NCI-H146 treated with DMSO at 0.1 percent for 48 hours (cell line): ENCODE results near the gene SMYD3.

Source experiments
- DNase-seq: peaks from one replicate; lab custom pipeline; 2025; ENCODE audit not compliant: unreplicated experiment; lab: John Stamatoyannopoulos, UW

Gene SMYD3

DNA sequence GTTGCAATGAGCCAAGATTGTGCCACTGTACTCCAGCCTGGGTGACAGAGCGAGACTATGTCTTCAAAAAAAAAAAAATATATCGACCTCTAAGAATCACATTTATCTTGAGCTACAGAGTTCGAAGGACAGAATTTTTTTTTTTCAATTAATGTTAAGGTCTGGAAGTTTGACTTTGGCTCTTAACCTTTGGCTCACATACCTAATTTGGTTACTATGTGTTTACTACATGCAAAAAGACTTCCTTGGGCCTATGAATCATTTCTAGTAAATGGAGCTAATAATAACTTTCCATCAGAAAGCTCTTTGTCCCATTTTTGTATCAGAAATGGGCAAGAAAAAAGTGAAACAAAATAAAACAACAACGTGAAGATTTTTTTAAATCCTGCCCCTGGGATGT is 351.2 kb downstream of the SMYD3 start:
- no peak for DNase-seq

DNA sequence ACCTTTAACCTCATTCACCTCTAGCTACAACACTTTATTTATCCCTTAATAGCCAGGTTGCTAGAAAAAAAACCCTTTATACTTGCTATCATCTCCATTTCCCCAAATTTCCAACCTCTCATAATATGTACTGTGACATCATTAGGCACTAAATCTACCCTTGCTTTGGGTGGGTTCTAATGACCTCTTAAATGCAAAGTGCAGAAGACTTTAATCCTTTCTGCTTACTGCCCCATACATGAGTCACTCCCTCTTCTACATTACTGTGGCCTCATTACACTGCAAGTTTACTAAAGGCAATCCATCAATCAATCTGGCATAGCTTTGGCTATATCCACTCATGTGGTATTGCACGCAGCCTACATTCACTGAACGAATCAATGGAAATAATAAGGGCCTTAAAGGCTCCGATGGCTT is 353.3 kb downstream of the SMYD3 start:
- DNase-seq: no peak

DNA sequence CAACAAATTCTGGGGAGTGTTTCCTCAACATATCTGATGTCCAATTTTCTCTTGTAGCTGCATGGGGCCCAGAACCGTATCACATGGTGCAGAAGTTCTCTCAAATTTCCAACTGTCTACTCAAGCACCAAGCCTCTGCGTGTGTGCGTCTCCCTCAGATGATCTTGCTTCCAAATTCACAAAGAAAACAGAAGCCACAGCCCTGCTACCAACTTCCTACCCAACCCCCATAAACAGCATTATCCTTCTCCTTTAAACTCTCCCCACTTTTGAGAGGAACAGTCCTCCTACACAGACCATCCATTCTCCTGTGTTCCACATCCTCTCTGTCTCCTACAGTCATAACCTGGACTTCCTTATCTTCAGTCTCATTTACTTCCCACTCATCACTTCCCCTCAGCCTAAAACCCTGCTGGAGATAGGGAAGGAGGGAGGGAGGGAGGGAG is 354.1 kb downstream of the SMYD3 start:
- DNase-seq: no peak

DNA sequence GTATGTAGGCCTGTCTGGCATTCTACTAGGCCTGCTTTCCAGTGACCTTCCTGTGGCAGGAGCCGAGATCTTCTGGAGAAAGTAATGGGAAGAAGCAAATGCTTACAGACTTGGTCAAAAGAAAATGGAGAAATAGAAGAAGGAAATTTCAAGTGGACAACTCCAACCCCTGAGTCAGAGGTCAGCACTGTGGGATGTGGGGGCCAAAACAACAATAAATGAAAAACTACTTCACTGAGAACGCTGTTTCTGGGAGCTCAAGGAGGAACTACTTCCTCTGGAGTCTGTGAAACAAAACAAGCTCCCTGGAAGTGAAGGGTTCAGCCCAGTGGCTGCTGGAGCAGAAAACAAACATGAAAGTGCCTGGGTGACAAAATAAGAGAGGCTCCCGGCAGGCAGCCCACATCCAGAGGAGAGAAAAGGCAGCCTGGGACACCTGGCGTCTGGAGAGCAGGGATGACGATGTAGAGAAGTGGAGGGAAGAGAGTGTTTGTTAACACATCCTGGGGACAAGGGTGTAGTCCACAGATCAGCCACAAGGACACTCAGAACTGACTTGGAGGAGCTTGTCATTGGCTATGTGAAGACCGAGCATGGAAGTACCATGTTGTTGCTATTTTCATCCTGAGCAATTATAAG is 355.2 kb downstream of the SMYD3 start:
- DNase-seq: peak; percentile 39

DNA sequence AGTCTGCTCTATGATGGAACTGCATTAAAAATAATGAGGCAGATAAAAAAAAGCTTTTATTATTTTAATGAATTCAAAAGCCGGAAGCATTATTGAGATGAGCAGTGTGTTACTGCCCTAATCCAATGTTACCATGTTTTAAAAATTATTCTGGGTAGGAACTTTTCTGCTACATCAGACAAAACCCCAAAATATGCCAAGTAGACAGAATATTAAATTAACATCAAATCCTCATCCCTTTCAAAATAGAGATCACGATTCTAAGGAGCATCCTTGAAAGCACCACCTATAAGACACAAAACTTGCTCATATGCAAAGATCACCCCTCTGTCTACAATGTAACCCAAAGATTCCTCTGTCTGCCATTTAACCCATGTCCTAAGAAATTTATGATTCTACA is 357.5 kb downstream of the SMYD3 start:
- DNase-seq: no peak

DNA sequence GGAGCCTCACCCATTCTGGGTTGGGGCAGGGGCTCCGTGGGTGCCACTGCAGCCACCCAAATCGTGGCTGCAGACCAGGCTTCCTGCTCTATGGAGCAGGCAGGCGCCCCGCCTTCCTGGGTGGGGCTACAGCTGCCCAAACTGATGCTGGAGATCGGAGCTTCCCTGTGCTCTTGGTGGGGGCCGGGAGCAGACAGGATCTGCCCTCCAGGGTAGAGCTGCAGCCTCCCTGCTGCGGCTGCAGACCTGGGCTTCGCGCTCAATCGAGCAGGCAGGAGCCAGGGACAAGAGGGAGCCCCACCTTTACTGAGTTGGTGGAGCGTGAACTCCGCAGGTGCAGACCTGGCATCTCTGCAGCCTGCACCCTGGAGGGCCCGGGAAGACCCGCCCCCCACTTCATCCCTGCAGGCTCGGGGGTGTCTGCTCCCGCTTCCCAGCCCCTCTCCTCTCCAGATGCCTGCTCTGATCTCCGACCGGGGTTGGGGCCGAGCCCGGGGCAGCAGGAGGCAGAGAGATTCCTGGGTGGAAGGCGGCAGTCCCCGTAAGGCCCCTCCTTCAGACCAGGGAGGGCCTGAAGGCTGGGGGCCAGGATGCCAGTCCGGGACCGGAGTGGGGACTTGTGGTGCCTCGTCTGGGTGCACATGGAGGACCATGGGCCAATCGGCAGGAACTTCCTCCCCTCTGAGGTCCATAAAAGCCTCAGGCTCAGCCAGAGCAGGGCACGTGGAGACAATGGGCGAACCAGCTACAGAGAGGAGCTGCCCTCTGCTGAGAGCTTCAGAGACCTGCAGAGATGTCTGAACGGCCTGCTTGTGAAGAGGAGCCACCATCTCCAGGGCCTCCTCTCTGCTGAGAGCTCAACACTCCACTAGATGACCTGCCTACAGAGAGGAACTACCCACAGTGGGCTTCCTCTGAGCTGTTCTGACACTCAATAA is 359.3 kb downstream of the SMYD3 start:
- DNase-seq: no peak

DNA sequence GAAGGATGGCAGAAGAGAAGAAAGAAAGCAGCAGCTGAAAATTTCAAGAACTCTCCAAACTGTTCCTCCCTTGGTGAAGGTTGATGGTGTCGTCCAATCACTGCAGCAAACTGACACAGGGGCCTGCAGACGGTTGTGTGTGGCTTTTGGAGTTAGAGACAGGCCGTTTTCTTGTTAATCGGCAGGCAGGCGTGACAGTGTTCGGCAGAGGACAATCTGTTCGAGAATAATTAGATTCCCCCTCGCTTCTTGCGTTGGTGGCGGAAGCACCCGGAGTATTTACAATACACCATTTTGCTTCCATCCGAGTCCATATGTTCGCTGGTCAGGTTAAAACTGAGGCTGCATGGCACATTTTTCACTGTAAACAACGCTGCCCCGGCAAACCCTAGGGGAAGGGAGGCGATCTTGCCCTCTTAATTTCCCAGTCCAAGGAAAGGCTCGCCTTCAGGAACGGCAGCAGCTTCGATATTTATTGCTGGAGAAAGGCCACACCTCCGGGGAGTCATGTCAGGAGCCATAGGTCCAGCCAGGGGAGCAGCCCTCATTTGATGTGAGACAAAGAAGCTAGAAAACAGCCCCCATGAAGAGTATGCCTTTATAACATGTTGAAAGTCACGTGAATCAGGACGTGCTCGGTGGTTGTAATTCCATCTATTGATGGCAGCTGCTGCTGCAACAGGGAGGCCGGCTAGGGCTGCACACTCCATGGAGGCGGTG is 360.1 kb downstream of the SMYD3 start:
- no peak for DNase-seq

DNA sequence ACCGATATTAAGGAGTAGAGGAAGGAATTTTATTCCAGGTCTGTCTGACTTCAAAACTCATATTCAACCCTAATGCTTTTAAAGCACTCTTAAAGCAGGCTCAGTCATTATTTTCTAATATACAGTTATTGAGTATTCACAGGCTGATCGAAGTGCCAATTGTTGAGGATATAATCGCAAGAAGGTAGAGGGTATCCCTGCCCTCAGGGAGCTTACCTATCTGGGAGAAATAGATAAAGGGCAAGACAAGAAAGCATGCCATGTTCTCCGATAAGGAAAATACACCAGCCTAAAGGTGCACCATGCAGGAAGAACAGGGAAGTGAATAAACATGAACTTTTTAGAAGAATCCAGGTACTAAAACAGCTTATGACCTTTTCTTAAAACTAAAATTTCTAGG is 361.2 kb downstream of the SMYD3 start:
- DNase-seq: no peak

DNA sequence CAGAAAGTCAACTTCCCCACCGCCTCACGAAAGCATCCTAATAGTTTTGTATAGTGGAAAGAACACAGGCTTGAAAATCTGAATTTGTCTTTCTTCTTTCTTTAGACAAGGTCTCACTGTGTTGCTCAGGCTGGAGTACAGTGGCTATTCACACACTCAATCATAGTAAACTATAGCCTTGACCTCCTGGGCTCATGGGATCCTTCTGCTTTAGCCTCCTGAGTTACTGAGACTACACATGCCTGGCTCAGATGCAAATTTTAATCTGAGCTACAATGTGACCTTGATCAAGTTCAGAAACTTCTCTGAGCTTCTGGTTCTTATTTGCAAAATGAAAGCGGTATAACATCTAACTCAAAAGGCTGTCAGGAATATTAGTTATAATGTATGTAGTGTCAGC is 362.1 kb downstream of the SMYD3 start:
- no peak for DNase-seq

DNA sequence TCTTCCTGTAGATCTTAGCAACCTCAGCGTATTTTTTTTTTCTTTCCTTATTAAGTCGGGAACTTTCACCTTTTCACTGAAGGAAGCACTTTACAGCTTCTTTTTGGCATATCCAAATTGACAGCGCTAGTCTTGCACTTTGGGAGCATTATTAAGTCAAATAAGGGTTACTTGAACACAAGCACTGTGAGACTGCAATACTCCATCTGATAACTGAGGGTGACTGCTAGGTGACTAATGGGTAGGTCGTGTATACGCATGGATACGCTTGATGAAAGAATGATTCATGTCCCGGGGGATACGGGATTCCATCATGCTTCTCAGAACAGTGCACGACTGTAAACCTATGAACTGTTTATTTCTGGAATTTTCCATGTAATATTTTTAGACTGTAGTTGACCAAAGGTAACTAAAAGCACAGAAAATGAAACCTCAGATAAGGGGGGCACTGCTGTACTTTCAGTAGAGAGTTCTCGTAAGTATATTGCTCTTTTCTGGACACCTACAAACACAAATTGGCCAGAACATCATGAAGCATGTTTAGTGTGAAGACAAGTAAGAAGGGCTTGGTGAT is 364.7 kb downstream of the SMYD3 start:
- no peak for DNase-seq

DNA sequence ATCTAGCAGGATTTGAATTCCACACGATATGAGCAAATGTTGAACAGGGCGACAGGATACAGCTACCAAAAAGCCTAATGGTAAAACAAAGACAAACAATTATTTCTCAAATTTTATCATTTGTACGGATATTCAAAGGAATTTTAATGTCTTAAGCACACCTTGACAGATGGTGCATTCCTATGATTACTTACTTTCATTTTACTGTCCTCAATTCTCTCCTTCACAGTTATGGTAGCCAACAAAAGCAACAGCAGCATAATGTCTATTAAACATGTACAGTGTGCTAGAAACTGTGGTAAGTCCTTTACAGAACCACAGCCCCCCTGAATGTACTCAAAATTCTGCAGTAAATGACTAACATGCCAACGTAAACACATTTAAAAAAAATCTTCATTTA is 365.8 kb downstream of the SMYD3 start:
- no peak for DNase-seq

DNA sequence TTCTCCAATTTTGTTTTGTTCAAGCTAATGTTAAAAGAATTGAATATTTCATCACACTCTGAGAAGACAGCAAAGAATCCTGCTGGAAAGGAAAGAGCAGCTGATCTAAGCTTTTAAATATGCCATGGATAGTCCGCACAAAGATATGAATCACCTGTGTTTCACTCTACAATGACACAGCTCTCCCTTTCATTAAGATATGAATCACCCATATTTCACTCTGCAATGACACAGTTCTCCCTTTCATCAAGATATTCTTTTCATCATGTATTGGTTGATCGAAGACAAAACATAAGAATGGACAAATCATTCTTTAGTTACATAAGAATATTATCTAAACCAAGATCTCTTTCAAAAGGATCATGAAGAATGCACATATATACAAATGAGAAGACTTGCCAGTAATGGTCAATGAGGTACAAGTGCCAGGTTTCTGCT is 367.3 kb downstream of the SMYD3 start:
- DNase-seq: no peak

DNA sequence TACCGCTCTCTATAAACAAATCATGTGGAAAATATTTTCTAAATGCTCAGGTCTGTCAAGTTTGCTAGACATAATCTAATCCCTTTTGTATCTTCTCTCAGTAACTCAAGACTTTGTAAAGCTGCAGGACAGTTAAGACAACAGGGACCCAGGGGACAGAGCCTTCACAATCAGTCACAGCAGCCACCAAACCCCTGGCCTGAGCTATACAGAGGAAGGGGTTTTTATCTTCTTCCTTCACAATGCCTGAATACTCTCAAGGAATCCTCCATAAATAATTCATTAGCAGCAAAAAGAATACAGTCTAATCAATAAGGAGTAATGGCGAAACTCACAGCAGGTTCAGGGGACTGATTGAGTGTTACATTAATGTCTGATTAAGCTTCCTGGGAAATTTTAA is 368.3 kb downstream of the SMYD3 start:
- DNase-seq: no peak

DNA sequence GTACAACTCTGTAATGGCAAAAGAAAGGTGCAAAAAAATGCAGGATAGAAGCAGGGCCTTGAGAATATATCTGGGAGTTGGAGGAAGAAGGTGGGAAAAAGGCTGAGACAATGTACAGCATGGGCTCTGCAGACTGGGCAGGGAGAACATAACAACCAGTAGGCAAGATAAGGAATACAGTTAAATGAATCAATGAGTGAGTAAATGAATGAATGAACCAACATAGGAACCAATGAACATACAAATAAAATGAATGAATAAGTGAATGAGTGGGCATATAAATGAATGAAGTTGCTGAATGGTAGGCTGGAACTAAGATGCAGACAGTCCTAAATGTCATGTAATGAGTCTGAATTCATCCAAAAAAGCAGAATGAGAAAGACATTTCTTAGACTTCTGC is 370.6 kb downstream of the SMYD3 start:
- no peak for DNase-seq

DNA sequence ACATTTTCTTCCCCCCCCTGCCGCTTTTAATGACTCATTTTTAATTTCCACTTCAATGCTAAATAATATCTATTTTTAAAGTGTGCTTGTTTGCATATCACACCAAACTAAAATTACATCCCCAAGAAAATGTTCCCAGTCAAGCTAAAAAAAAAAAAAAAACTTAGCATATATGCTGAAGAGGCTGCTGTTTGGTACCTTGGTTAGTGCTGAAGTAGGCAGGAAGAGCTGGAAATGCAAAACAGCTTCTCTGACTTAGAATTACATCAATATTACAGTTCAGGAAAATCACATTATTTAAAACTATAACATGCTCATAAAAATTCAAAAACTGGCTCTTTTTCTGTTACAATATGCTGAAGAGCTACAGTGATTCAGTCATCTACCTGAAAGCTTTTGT is 372.3 kb downstream of the SMYD3 start:
- no peak for DNase-seq

DNA sequence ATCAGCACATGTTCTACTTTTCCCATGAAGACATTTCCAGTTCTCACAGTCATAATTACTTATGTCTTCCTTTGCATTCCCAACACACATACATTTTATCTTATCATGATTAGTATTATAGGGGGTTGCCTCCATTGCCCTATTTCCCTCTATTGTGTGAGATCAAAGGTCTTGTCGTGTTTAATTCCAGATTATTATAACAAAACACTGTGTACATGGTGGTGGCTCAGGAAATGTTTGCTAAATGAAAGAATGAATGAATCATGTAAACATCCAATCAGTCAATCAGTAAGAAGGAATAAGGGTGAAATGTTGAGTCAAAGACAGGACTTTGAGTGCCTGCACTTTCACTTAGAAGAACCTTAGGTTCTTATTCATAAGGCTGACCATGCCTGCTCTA is 376.0 kb downstream of the SMYD3 start:
- DNase-seq: no peak

DNA sequence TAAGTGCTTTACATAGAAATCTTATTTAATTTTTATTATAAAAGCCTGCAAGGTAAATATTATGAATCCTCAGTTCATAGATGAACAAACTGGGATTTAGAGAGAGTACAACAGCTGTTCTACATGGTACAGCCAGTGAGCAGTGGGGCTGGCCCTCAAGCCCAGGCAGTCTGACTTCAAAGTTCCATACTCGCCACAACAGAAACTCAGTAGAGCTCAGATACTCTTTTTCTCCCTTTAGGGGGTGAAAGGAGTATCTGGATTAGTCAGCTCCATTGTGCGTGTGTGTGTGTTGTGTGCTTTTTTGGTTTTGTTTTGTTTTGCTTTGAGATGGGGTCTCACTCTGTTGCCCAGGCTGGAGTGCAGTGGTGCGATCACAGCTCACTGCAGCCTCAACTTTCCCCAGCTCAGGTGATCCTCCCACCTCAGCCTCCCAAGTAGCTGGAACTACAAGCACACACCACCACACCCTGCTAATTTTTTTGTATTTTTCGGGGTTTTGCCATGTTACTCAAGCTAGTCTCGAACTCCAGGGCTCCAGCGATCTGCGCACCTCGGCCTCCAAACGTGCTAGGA is 378.5 kb downstream of the SMYD3 start:
- no peak for DNase-seq

DNA sequence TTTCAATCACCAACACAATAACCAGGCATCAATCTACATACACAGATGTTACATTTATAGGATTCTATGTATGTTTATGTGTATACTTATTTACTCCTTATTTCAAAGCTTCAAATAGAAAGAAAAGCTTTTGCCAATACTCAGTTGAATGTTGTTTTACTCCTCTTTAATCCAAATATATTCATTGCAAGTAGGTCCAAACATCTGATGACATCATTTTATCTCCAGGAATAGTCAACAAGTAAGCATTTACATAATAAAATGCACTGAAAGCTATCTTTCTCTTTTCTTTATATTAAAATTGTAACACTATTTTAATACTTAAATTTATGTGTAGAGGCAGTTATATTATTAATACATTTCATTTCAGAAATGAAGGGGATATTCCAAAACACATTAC is 380.5 kb downstream of the SMYD3 start:
- DNase-seq: no peak

DNA sequence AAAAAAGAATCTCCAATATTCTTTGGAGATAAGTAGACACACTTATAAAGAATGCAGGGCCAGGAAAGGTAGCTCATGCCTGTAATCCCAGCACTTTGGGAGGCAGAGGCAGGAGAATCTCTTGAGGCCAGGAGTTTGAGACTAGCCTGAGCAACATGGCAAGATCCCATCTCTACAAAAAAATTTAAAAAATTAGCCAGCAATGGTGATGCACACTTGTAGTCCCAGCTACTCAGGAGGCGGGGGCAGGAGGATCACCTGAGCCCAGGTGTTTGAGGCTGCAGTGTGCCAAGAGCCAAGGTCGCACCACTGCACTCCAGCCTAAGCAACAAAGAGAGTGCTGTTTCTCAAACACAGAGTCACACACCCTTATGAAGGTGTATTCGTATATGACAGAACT is 385.0 kb downstream of the SMYD3 start:
- DNase-seq: no peak

DNA sequence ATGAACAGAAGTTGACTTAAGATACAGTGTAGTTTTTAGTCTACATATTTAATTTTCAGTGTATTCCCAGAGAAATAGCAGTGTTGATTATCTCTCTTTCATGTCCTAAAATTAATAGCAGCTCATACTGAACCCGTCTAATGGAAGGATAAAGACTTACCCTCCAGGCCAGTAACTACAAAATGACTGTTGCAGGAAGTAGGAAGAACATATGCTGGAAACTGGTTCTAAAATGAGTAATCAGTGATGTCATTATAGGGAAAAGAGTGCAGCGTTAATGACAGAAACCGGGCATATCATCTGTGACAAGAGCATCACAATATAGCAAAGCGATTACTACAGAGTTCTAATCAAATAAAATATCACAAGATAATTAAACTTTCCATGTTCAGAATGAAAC is 385.5 kb downstream of the SMYD3 start:
- no peak for DNase-seq
